Activated B cell treated with CpG ODN at 0.5 μM for 24 hours (primary cell): ENCODE measurements around the gene TWF2. TPM values are rescaled to one million over a fixed set of nuclear protein-coding genes. Genes with fewer than 3 reads are reported as not detected.

Experiments
- ATAC-seq: fragments of 200-7000 bp; cut with Tn5 transposase; one replicate; pipeline ENCODE4 v1.10.0; 2021; ENCODE audit warnings: low read depth, mild to moderate bottlenecking, moderate library complexity
- CTCF ChIA-PET: fragments of 350-600 bp; sonication (Branson Sonifier 250); formaldehyde crosslinking; loops from one replicate; lab custom pipeline; 2021; ENCODE audit warnings: antibody characterized with exemption; lab: Charles Lee
- POLR2A ChIA-PET: fragments of 350-600 bp; sonication (Branson Sonifier 250); formaldehyde crosslinking; loops from one replicate; lab custom pipeline; 2021; ENCODE audit warnings: antibody characterized with exemption; lab: Charles Lee
- DNase-seq: peaks from one replicate; pipeline ENCODE4 v3.0.0; 2022
- H3K27ac Mint-ChIP-seq: one replicate; pipeline ENCODE4 v1.8.0; 2020; ENCODE audit warnings: mixed read lengths
- H3K27me3 Mint-ChIP-seq: one replicate; pipeline ENCODE4 v1.8.0; 2021; ENCODE audit warnings: mixed read lengths
- H3K36me3 Mint-ChIP-seq: one replicate; pipeline ENCODE4 v1.8.0; 2021; ENCODE audit warnings: low read depth, mixed read lengths
- H3K4me1 Mint-ChIP-seq: one replicate; pipeline ENCODE4 v1.8.0; 2021; ENCODE audit warnings: mixed read lengths
- H3K4me3 Mint-ChIP-seq: one replicate; pipeline ENCODE4 v1.8.0; 2020; ENCODE audit warnings: mild to moderate bottlenecking, mixed read lengths
- H3K9me3 Mint-ChIP-seq: one replicate; pipeline ENCODE4 v1.8.0; 2020; ENCODE audit warnings: mixed read lengths
- CTCF ChIP-seq: fragments of 200-600 bp; IDR thresholded peaks from one replicate; pipeline ENCODE4 v1.8.0; 2022; ENCODE audit warnings: antibody characterized with exemption, mild to moderate bottlenecking
- intact Hi-C: fragments of 100-400 bp; cut with micrococcal nuclease; formaldehyde crosslinking; loops from one replicate; pipeline ENCODE4 v1.15.1; 2024
- total RNA-seq: library from RNA; stranded (reverse); gene quantifications from 2 replicates; pipeline ENCODE4 v1.2.3, GENCODE V29; 2022

Gene TWF2
- total RNA-seq, 1 donor from 2014 or later = 74.1 TPM

DNA sequence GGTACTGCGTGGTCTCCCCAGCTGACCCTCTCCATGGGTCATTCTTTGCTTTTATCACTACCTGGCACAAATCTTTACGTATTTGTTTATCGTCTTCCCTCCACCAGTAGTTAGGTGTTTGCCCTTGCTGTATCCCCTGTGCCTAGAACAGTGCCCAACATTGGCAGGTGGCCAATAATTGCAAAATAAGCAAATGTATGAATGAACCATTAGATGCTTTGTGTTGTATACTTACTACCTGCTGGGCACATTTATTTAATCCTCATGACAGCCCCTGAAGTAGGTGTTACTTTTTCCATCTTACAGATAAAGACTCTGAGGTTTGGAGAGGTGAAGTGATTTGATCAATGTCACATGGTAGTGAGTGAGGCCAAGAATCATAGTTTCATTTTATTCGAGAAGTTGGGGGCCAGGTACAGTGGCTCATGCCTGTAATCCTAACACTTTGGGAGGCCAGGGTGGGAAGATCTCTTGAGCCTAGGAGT is 2.0 kb upstream of the TWF2 start:
- Mint-ChIP-seq H3K36me3 (peaks cover 11% of the 10 kb centered on the region), H3K4me1 (peaks cover 76% of the 10 kb centered on the region), H3K27ac (peak overlapping the region; percentile 87), H3K9me3 (no peaks in the 10 kb centered on the region), H3K4me3 (peak overlapping the region; percentile 96), H3K27me3 (no peaks in the 10 kb centered on the region)
- TF ChIP-seq CTCF = no peak
- DNase-seq = no peak
- intact Hi-C loops = no loop called here
- no peak for ATAC-seq
- ChIA-PET CTCF (interaction anchor here (1.0 to 1.6 kb wide), 7 partner anchors 12 to 98 kb away, joined by 3 to 10 read pairs (median 6); partner anchors contain the start of gene WDR82), POLR2A (interaction anchor here (0.6 to 12.1 kb wide), 8 partner anchors 9 to 245 kb away, joined by 4 to 147 read pairs (median 15); partner anchors contain the start of genes GLYCTK, RPL29, TLR9 and WDR82)

DNA sequence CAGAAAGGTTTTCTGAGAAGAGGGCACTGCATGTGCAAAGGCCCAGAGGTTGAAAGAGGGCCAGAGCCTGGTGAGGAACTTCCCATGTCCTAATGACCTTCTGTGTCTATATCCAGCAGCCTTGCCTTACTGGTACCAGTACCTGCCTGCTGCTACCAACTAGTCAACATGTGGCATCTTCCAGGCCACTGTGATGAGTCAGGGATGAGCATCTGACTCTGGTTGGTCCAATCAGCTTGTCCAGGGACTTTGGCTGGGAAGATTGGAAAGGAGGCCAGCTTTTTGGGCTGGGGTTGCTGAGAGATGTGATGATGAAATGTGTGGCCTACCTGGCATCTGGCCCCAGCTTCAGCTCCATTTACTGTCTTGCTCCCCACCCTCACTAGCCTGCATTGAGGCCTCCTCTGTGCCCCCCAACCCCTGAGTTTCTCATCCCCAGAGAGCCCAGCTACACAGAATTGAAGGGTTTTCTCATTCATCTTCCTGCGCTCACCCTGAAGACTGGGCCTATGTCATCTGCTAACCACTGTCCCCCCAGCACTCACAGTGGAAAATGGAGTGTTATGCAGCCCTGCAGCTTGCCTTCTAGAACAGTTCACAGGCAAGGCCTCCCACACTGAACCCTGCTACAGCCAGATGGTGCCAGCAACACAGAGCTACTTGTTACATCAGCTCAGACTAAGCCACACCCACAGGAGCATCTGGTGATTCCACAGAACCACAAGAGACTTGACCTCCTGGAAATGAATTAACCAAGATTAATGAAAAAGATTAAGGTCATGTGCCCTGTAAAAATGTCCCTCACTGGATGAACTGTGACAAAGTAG is 1.3 kb upstream of the TWF2 start:
- intact Hi-C loops = no loop called here
- ChIA-PET POLR2A (interaction anchor here (0.5 to 12.1 kb wide), 9 partner anchors 8 to 397 kb away, joined by 3 to 147 read pairs (median 8); partner anchors contain the start of genes GLYCTK, RPL29, TLR9 and WDR82), CTCF (interaction anchor here (1.0 to 2.5 kb wide), 9 partner anchors 13 to 98 kb away, joined by 3 to 10 read pairs (median 6); partner anchors contain the start of genes GLYCTK, TLR9 and WDR82)
- no peaks in the 10 kb centered on the region for H3K9me3 Mint-ChIP-seq
- peak overlapping the region; percentile 96 for H3K4me3 Mint-ChIP-seq
- ATAC-seq (no peak), DNase-seq (peak; percentile 14)
- H3K4me1 Mint-ChIP-seq = peaks cover 79% of the 10 kb centered on the region
- peaks cover 15% of the 10 kb centered on the region for H3K36me3 Mint-ChIP-seq
- no peak for TF ChIP-seq CTCF
- peak overlapping the region; percentile 87 for H3K27ac Mint-ChIP-seq
- no peaks in the 10 kb centered on the region for H3K27me3 Mint-ChIP-seq

DNA sequence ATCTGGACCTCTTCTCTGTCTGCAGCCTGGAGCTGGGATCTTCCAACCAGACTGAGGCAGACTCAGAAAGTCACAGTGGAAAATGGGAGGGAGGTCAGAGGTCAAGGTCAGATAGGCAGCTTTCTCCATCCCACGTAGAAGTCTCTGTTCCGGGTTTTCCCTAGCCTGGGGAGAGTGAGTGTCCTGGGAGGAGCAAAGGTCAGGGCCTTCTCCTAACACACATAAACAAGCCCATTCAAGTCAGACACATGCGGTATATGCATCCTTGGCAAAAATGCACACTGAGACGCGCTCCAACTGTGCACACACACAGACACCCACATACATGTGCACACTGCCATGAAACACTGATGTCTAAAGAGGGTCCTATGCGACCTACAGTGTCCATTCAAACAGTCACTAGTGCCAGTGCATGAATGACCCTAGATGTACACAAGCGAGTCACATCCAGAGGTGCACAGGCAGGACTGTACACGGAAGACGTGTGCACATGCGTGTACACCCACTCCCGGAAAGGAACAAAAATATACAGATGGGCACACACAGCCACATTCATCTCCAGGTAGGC is 681 bp downstream of the TWF2 start:
- ATAC-seq (no peak), DNase-seq (no peak)
- peak overlapping the region; percentile 93 for H3K27ac Mint-ChIP-seq
- H3K4me3 Mint-ChIP-seq = peak overlapping the region; percentile 96
- H3K27me3 Mint-ChIP-seq = no peaks in the 10 kb centered on the region
- POLR2A ChIA-PET = interaction anchor here (0.6 to 12.1 kb wide), 20 partner anchors 9 to 242 kb away, joined by 3 to 147 read pairs (median 4); partner anchors contain the start of genes GLYCTK, POC1A, RPL29 and TLR9
- TF ChIP-seq CTCF = no peak
- peaks cover 33% of the 10 kb centered on the region for H3K36me3 Mint-ChIP-seq
- H3K4me1 Mint-ChIP-seq = peaks cover 66% of the 10 kb centered on the region
- CTCF ChIA-PET = interaction anchor here (0.9 to 2.5 kb wide), 7 partner anchors 13 to 238 kb away, joined by 3 to 9 read pairs (median 6); partner anchors contain the start of gene TLR9
- intact Hi-C loops = loop anchor here (2.0 kb wide), 1 partner anchor 181 kb away; the partner anchor contains the start of gene DUSP7
- no peaks in the 10 kb centered on the region for H3K9me3 Mint-ChIP-seq

DNA sequence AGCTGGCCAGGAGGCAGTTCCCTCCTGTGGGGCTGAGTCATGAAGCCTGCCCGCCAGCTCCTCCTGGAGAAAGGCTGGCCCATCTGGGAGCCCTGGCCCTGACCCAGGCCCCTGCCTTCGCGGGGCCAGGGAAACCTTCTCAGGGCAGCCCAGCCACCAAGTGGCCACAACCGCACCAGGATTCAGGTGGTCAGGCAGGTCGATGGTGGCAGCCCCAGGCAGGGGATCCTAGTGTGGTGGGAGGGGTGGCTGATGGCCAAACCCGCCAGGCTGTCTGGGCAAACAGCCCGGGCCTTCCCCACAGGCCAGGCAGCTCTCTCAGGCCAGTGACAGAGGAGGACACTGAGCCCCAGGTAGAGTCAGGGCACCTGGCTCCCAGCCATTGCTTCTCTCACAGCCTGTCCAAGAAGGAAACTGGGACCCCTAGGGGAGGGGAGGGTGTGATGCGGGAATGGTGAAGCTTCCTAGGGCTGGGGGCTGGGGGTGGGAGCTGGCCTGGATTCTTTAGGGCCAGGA is 1.2 kb downstream of the TWF2 start:
- H3K4me1 Mint-ChIP-seq = peaks cover 64% of the 10 kb centered on the region
- TF ChIP-seq CTCF = no peak
- no peak overlapping the region for H3K27ac Mint-ChIP-seq
- DNase-seq (no peak), ATAC-seq (no peak)
- ChIA-PET CTCF (interaction anchor here (1.0 to 2.0 kb wide), 4 partner anchors 16 to 102 kb away, joined by 4 to 8 read pairs (median 6); no protein-coding TSS in a partner anchor), POLR2A (interaction anchor here (0.8 to 12.1 kb wide), 7 partner anchors 9 to 219 kb away, joined by 4 to 147 read pairs (median 6); partner anchors contain the start of genes GLYCTK, TLR9 and WDR82)
- H3K9me3 Mint-ChIP-seq = no peaks in the 10 kb centered on the region
- no peaks in the 10 kb centered on the region for H3K27me3 Mint-ChIP-seq
- peak overlapping the region; percentile 96 for H3K4me3 Mint-ChIP-seq
- H3K36me3 Mint-ChIP-seq = peaks cover 33% of the 10 kb centered on the region
- intact Hi-C loops = loop anchor here (2.0 kb wide), 1 partner anchor 181 kb away; the partner anchor contains the start of gene DUSP7
